ENCODE measurements around the gene SIPA1.

SIPA1 gene

DNA sequence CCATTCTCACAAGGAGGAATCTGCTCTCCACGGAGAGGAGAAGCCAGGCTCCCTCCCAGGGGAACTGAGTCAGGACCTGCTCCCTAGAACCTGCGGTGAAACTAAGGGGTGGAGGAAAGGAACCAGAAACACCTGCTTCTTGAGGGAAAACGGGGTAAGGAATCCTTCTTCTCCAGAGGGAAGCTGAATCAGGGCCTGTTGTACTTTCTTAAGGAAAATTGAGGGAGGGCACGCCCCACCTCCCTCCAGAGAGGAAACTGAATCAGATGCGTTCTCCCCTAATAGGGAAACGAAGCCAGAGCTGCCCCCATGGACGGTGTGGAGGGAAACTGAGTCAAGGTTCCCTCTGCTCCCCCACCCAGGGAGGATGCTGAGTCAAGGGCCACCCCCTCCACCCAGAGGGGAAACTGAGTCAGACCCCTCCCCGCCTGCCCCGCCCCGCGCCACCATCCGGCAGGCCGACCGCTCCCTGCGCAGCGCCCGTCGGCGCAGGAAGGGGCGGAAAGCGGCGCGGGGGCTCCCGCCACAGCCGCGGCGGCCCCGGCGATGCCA, 24.4 kb downstream of the SIPA1 start:
- POLR2A ChIA-PET, result interaction anchor here (0.6 to 2.2 kb wide), 20 partner anchors 9 to 1483 kb away, joined by 3 to 37 read pairs (median 5); partner anchors contain the start of genes FIBP, KAT5, PCNX3 and RNASEH2C
- DNase-seq (ENCODE audit: extremely low spot score), result no peak

DNA sequence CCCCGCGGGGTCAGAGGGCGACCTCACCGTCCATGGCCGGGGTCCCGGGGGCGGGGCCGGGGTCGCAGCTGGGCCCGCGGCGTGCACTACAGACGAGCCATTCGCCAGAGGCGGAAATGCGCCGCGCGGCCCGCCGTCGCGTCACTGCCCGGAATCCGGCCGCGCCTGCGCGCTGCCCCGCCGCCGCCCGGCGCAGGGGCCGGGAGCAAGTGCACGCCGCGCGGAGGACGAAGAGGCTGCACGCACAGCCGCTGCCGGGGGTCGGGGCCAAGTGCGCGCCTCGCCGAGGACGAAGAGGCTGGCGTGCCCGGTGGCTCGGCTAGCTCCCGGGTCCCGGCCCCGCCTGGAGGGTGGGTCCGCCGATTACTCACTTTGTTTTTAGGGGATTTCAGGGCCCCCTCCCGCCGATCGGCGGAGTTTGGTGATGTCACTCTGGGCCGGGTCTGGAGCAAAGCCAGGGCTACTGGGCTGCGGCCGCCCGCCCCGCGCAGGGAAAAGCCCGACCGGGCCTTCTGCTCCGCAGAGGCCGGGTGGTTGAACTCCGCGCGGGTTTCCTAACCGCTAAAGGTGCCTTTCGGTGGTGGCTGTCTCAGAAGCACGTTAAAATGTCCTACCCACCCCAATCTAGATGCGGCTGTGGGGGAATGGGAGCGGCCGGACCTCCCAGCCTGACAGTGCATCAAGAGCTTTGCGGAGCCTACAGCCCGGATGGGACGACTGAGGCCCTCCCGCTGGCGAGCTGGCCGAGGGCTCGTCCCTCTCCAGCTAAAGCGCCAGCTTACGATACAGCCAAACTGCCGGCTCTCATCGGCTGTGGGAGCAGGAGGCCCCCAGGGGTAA, 25.1 kb downstream of the SIPA1 start, which contains the start of gene RELA:
Gene RELA (minus strand): TSS at position 118 of the 840 bp plus-strand sequence. CDS start 84 bp downstream, at position 34.
- TF ChIP-seq HDGF (IDR thresholded peaks at IDR 0.05; ENCODE audit: borderline replicate concordance) (no peak), L3MBTL2 (conservative IDR thresholded peaks at IDR 0.05) (no peak), TARDBP (IDR thresholded peaks at IDR 0.05) (no peak), FOXM1 (IDR thresholded peaks at IDR 0.05; ENCODE audit: borderline replicate concordance) (peak; percentile 81), FOXK2 (IDR thresholded peaks at IDR 0.05) (no peak), ZNF384 (IDR thresholded peaks at IDR 0.05) (no peak), CTBP1 (IDR thresholded peaks at IDR 0.05; ENCODE audit: borderline replicate concordance) (no peak), LEF1 (IDR thresholded peaks at IDR 0.05; ENCODE audit: borderline replicate concordance) (0 out of 2 replicates have a peak, but pooled peaks have one; percentile 12), NFRKB (IDR thresholded peaks at IDR 0.05) (no peak), BHLHE40 (IDR thresholded peaks at IDR 0.05; ENCODE audit: borderline replicate concordance) (no peak), ELF4 (IDR thresholded peaks at IDR 0.05) (peak; percentile 30; the same call in 1 of the 2 replicates), FOXA1 (IDR thresholded peaks at IDR 0.05) (no peak), SP1 (IDR thresholded peaks at IDR 0.05) (no peak), SUZ12 (IDR thresholded peaks at IDR 0.05) (no peak), ARNT (IDR thresholded peaks at IDR 0.05) (peak; percentile 94)
- TF ChIP-seq, protein P1, sequence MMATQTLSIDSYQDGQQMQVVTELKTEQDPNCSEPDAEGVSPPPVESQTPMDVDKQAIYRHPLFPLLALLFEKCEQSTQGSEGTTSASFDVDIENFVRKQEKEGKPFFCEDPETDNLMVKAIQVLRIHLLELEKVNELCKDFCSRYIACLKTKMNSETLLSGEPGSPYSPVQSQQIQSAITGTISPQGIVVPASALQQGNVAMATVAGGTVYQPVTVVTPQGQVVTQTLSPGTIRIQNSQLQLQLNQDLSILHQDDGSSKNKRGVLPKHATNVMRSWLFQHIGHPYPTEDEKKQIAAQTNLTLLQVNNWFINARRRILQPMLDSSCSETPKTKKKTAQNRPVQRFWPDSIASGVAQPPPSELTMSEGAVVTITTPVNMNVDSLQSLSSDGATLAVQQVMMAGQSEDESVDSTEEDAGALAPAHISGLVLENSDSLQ (IDR thresholded peaks at IDR 0.05), result no peak; the same call in 1 of the 2 replicates
- POLR2A ChIA-PET, result interaction anchor here (0.6 to 2.2 kb wide), 22 partner anchors 9 to 1484 kb away, joined by 3 to 37 read pairs (median 5); partner anchors contain the start of genes FIBP, KAT5, PCNX3 and RNASEH2C
- CTCF ChIA-PET, result interaction anchor here (0.6 to 1.4 kb wide), 4 partner anchors 11 to 197 kb away, joined by 3 to 7 read pairs (median 4); partner anchors contain the start of genes KAT5, MUS81 and SIPA1
- peak; percentile 96 for DNase-seq (ENCODE audit: extremely low spot score)

More for the DNA sequence above, 24.4 kb downstream of the SIPA1 start:
- TF ChIP-seq ARNT (IDR thresholded peaks at IDR 0.05) (no peak), SP1 (IDR thresholded peaks at IDR 0.05) (no peak), TARDBP (IDR thresholded peaks at IDR 0.05) (no peak), NFRKB (IDR thresholded peaks at IDR 0.05) (no peak), ELF4 (IDR thresholded peaks at IDR 0.05) (no peak), CTBP1 (IDR thresholded peaks at IDR 0.05; ENCODE audit: borderline replicate concordance) (no peak), BHLHE40 (IDR thresholded peaks at IDR 0.05; ENCODE audit: borderline replicate concordance) (no peak), HDGF (IDR thresholded peaks at IDR 0.05; ENCODE audit: borderline replicate concordance) (no peak), LEF1 (IDR thresholded peaks at IDR 0.05; ENCODE audit: borderline replicate concordance) (no peak), FOXK2 (IDR thresholded peaks at IDR 0.05) (no peak), L3MBTL2 (conservative IDR thresholded peaks at IDR 0.05) (no peak), FOXA1 (IDR thresholded peaks at IDR 0.05) (no peak)
- TF ChIP-seq, protein P1 (IDR thresholded peaks at IDR 0.05), result no peak
- CTCF ChIA-PET, result interaction anchor here (0.6 to 1.4 kb wide), 3 partner anchors 10 to 198 kb away, joined by 3 to 7 read pairs (median 4); partner anchors contain the start of genes KAT5 and MUS81

DNA sequence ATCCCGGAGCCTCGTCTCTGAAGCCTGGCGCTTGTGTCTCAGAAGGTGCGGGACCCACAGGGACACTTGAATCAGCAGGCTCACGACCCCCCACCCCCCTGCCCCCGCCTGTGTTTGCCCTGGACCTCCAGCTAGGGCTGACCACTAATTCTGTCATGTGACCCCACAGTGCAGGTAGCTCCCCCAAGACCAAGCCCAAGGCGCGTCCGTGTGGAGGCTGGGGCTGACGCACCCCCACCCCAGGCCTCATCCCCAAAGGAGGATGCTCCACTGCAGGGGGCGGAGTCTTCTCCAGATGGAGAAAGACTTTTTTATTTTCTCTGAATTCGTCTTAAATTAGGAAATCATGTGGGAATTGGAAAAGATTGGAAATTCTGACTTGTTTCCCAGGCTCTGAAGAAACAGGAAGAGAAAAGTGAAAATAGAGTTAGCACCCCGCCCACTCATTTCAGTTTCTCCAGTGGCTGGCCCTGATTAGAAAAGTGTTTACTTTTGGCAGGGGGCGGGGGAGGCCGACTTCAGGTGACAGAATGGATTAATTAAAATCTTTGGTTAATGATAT, 25.8 kb downstream of the SIPA1 start:
- CTCF ChIA-PET, result interaction anchor here (0.9 to 1.4 kb wide), 2 partner anchors 26 to 48 kb away, joined by 3 to 7 read pairs; partner anchors contain the start of genes KAT5 and SIPA1
- POLR2A ChIA-PET, result interaction anchor here (1.0 to 2.2 kb wide), 14 partner anchors 8 to 225 kb away, joined by 3 to 37 read pairs (median 6); partner anchors contain the start of genes FIBP, KAT5, PCNX3 and RNASEH2C
- peak; percentile 20 for DNase-seq (ENCODE audit: extremely low spot score)
- no peak for TF ChIP-seq ELF4 (IDR thresholded peaks at IDR 0.05)
- TF ChIP-seq TARDBP (IDR thresholded peaks at IDR 0.05), result no peak
- no peak for TF ChIP-seq HDGF (IDR thresholded peaks at IDR 0.05; ENCODE audit: borderline replicate concordance)
- TF ChIP-seq CTBP1 (IDR thresholded peaks at IDR 0.05; ENCODE audit: borderline replicate concordance), result no peak
- TF ChIP-seq ZNF384 (IDR thresholded peaks at IDR 0.05), result no peak
- no peak for TF ChIP-seq NFRKB (IDR thresholded peaks at IDR 0.05)
- no peak for TF ChIP-seq SUZ12 (IDR thresholded peaks at IDR 0.05)
- TF ChIP-seq ARNT (IDR thresholded peaks at IDR 0.05), result no peak
- TF ChIP-seq BHLHE40 (IDR thresholded peaks at IDR 0.05; ENCODE audit: borderline replicate concordance), result no peak
- no peak for TF ChIP-seq SP1 (IDR thresholded peaks at IDR 0.05)

DNA sequence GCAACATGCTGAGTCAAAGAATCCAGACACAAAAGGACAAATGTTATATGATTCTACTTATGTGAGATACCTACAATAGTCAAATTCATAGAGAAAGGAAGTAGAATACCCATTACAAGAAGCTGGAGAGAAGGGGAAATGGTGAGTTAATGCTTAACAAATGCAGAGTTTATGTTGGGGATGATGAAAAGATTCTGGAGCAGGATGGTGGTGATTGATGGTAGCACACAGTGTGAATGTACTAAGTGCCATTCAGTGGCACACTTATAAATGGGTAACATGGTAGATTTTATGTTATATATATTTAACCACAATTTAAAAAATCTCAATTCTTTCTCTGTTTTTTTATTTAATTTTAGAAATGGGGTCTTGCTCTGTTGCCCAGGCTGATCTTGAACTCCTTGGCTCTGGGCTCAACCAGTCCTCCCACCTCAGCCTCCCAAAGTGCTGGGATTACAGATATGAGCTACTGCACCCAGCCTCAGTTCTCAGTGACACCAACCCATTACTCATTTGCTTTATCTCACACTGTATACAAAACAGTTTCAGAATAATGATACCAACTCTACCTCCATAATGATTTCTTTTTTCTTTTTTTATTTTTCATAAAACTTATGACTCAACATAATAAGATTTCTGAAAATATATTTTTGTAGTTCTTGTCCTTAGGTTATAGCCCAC, 34.4 kb downstream of the SIPA1 start:
- CTCF ChIA-PET, result interaction anchor here (0.9 kb wide), 1 partner anchor 39 kb away, joined by 3 read pairs; the partner anchor contains the start of gene KAT5
- no peak for TF ChIP-seq SP1 (IDR thresholded peaks at IDR 0.05)
- no peak for TF ChIP-seq L3MBTL2 (conservative IDR thresholded peaks at IDR 0.05)
- TF ChIP-seq FOXA1 (IDR thresholded peaks at IDR 0.05), result no peak
- TF ChIP-seq FOXK2 (IDR thresholded peaks at IDR 0.05), result no peak
- no peak for TF ChIP-seq SUZ12 (IDR thresholded peaks at IDR 0.05)
- no peak for TF ChIP-seq FOXM1 (IDR thresholded peaks at IDR 0.05; ENCODE audit: borderline replicate concordance)
- no peak for TF ChIP-seq LEF1 (IDR thresholded peaks at IDR 0.05; ENCODE audit: borderline replicate concordance)
- TF ChIP-seq ELF4 (IDR thresholded peaks at IDR 0.05), result no peak
- no peak for TF ChIP-seq BHLHE40 (IDR thresholded peaks at IDR 0.05; ENCODE audit: borderline replicate concordance)
- POLR2A ChIA-PET, result interaction anchor here (1.1 kb wide), 1 partner anchor 9 kb away, joined by 3 read pairs; the partner anchor contains the start of gene RELA
- DNase-seq (ENCODE audit: extremely low spot score), result no peak

DNA sequence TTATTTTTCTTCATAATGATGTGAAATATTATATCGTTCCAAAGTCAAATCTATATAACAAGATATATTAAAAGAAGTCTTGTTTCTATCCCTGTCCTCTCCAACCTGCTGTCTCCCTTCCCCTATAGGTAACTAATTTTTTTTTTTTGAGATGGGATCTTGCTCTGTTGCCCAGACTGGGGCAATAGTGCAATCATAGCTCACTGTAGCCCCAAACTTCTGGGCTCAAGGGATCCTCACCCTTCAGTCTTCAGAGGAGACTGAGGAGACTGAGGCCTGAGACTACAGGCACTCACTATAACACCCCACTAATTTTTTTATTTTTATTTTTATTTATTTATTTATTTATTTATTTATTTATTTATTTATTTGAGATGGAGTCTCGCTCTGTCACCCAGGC, 35.1 kb downstream of the SIPA1 start:
- no peak for TF ChIP-seq L3MBTL2 (conservative IDR thresholded peaks at IDR 0.05)
- TF ChIP-seq, protein P1 (IDR thresholded peaks at IDR 0.05), result no peak
- no peak for TF ChIP-seq NFRKB (IDR thresholded peaks at IDR 0.05)
- no peak for TF ChIP-seq BHLHE40 (IDR thresholded peaks at IDR 0.05; ENCODE audit: borderline replicate concordance)
- TF ChIP-seq ELF4 (IDR thresholded peaks at IDR 0.05), result no peak
- no peak for TF ChIP-seq HDGF (IDR thresholded peaks at IDR 0.05; ENCODE audit: borderline replicate concordance)
- TF ChIP-seq FOXA1 (IDR thresholded peaks at IDR 0.05), result no peak

More for the DNA sequence above, 35.1 kb downstream of the SIPA1 start:
- CTCF ChIA-PET, result no interaction called here
- no peak for DNase-seq (ENCODE audit: extremely low spot score)
- POLR2A ChIA-PET, result no interaction called here

Data from HEK293T (cell line).